Measurements from ENCODE around the gene N4BP2L2. TPM values are rescaled to one million over a fixed set of nuclear protein-coding genes. Genes with fewer than 3 reads are reported as not detected.

N4BP2L2 gene
- total RNA-seq, 4 donors from 2014 or later: 142 to 623 (median 163) TPM

DNA sequence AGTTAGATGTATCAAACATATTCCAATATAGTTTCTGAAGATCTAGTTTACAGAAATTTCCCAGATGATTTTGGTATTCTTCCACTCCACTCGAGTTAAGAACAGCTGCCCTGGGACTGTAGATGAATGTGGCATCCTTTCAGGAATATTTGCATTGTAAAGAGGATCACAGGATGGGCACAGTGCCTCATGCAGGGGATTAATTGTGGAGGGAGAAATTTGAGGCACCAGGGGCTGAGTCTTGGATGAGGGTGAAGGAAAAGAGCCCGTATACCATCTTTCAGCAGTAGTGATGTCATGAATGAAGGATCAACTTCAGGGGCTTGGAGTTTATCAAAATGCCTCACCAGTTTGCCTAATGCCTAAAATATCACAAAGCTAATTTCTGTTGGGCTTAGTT is 43.7 kb upstream of the N4BP2L2 start:
- no peak for TF ChIP-seq CTCF (IDR thresholded peaks at IDR 0.05; ENCODE audit: low read depth)

DNA sequence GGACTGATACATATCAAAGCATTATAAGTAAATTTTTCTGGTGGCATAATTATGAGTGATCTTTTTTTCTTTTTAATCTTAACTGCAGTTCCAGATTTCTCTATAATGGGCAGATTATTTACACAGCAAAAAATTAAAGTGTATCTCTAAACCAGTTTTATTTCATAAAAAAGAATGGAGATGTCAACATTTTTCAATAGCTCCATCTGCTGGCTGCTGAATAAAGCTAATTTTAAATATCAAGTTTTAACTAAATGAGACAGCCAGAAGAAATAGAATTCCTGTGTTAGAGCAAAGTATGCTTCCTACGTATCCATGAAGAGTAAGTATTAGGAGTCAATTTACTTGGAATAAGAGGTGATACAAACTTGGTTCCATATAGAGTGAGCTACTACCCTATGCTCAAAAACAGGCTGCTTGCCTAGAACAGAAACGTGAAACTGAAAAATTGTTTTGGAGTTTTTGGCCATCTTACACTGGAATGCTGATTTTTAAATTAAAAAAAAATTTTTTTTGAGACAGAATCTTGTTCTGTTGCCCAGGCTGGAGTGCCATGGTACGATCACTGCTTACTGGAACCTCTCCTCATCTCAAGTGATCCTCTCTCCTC is 42.7 kb upstream of the N4BP2L2 start:
- TF ChIP-seq CTCF (IDR thresholded peaks at IDR 0.05; ENCODE audit: low read depth): no peak

GRCh38 chr13:32577032-32577431 is 38.4 kb upstream of the N4BP2L2 start:
- no peak for TF ChIP-seq CTCF (IDR thresholded peaks at IDR 0.05; ENCODE audit: low read depth)

- TF ChIP-seq CTCF (IDR thresholded peaks at IDR 0.05; ENCODE audit: low read depth): no peak
These were observed 17.0 kb upstream of the N4BP2L2 start for GRCh38 chr13:32555613-32556012.

- no peak for TF ChIP-seq CTCF (IDR thresholded peaks at IDR 0.05; ENCODE audit: low read depth)
These were observed 15.1 kb upstream of the N4BP2L2 start for GRCh38 chr13:32553720-32554119.

- TF ChIP-seq CTCF (IDR thresholded peaks at IDR 0.05; ENCODE audit: low read depth): no peak
These were observed 11.2 kb upstream of the N4BP2L2 start for GRCh38 chr13:32549788-32550187.

- TF ChIP-seq CTCF (IDR thresholded peaks at IDR 0.05; ENCODE audit: low read depth): no peak
These were observed 10.2 kb upstream of the N4BP2L2 start for GRCh38 chr13:32548837-32549236.
